ENCODE data around the gene STK16. TPM values are rescaled to one million over a fixed set of nuclear protein-coding genes. Genes with fewer than 3 reads are reported as not detected.

STK16 gene
- polyA plus RNA-seq, 1 donor from 2014 or later = 64.9 TPM

- H3K27ac ChIP-seq (ENCODE audit: low read length) = no peak overlapping the region
- H3K4me2 ChIP-seq (ENCODE audit: low read length) = no peak overlapping the region
Observed at GRCh38 chr2:219290381-219291171, 45.3 kb downstream of the STK16 start.

GRCh38 chr2:219291394-219291793, 46.1 kb downstream of the STK16 start:
- Histone ChIP-seq H3K9ac (ENCODE audit: low read length) (no peak overlapping the region), H3K27ac (ENCODE audit: low read length) (no peak overlapping the region), H3K36me3 (ENCODE audit: insufficient read depth, low read length) (peaks cover 4% of the 10 kb centered on the region), H3K4me2 (ENCODE audit: low read length) (no peak overlapping the region), H3K9me2 (ENCODE audit: insufficient read depth, low read length) (no peaks in the 10 kb centered on the region), H4K20me1 (ENCODE audit: insufficient read depth) (no peaks in the 10 kb centered on the region), H3K27me3 (ENCODE audit: insufficient read depth, low read depth, low read length) (no peaks in the 10 kb centered on the region), H2AFZ (ENCODE audit: low read depth, low read length) (no peak overlapping the region), H3K9me3 (ENCODE audit: low read length) (no peaks in the 10 kb centered on the region), H3K79me2 (replicated peaks; ENCODE audit: insufficient read depth, low read length) (no peaks in the 10 kb centered on the region), H3K4me3 (ENCODE audit: low read length) (no peak overlapping the region), H3F3A (ENCODE audit: insufficient read depth, low read length, poor library complexity, severe bottlenecking) (no peaks in the 10 kb centered on the region)
- TF ChIP-seq SMC3 (conservative IDR thresholded peaks at IDR 0.05; ENCODE audit: poor library complexity) = no peak
- no peak for TF ChIP-seq TAF1 (IDR thresholded peaks at IDR 0.05; ENCODE audit: low read depth)
- no peak for TF ChIP-seq RAD21 (conservative IDR thresholded peaks at IDR 0.05)
- TF ChIP-seq POLR2AphosphoS5 (IDR thresholded peaks at IDR 0.05) = no peak

More at GRCh38 chr2:219290381-219291171, 45.3 kb downstream of the STK16 start:
- Histone ChIP-seq H3K9ac (ENCODE audit: low read length) (no peak overlapping the region), H3K4me3 (ENCODE audit: low read length) (no peak overlapping the region), H3K9me2 (ENCODE audit: insufficient read depth, low read length) (no peaks in the 10 kb centered on the region), H3K27me3 (ENCODE audit: insufficient read depth, low read depth, low read length) (no peaks in the 10 kb centered on the region), H4K20me1 (ENCODE audit: insufficient read depth) (no peaks in the 10 kb centered on the region), H3K36me3 (ENCODE audit: insufficient read depth, low read length) (no peaks in the 10 kb centered on the region), H3K79me2 (replicated peaks; ENCODE audit: insufficient read depth, low read length) (no peaks in the 10 kb centered on the region), H2AFZ (ENCODE audit: low read depth, low read length) (no peak overlapping the region), H3K9me3 (ENCODE audit: low read length) (no peaks in the 10 kb centered on the region), H3F3A (ENCODE audit: insufficient read depth, low read length, poor library complexity, severe bottlenecking) (no peaks in the 10 kb centered on the region)
- no peak for TF ChIP-seq SMC3 (conservative IDR thresholded peaks at IDR 0.05; ENCODE audit: poor library complexity)
- peak; percentile 6 for TF ChIP-seq POLR2AphosphoS5 (IDR thresholded peaks at IDR 0.05)

- Histone ChIP-seq H3K27me3 (ENCODE audit: insufficient read depth, low read depth, low read length) (no peaks in the 10 kb centered on the region), H4K20me1 (ENCODE audit: insufficient read depth) (no peaks in the 10 kb centered on the region), H3K9ac (ENCODE audit: low read length) (no peak overlapping the region), H3K4me3 (ENCODE audit: low read length) (no peak overlapping the region), H3K27ac (ENCODE audit: low read length) (no peak overlapping the region), H2AFZ (ENCODE audit: low read depth, low read length) (no peak overlapping the region), H3K9me2 (ENCODE audit: insufficient read depth, low read length) (no peaks in the 10 kb centered on the region), H3K36me3 (ENCODE audit: insufficient read depth, low read length) (peaks cover 5% of the 10 kb centered on the region), H3K9me3 (ENCODE audit: low read length) (no peaks in the 10 kb centered on the region), H3F3A (ENCODE audit: insufficient read depth, low read length, poor library complexity, severe bottlenecking) (no peaks in the 10 kb centered on the region), H3K4me2 (ENCODE audit: low read length) (no peak overlapping the region), H3K79me2 (replicated peaks; ENCODE audit: insufficient read depth, low read length) (no peaks in the 10 kb centered on the region)
- TF ChIP-seq CTCF (IDR thresholded peaks at IDR 0.05; ENCODE audit: poor library complexity, severe bottlenecking) (no peak), POLR2AphosphoS5 (IDR thresholded peaks at IDR 0.05) (no peak), TAF1 (IDR thresholded peaks at IDR 0.05; ENCODE audit: low read depth) (no peak), SMC3 (conservative IDR thresholded peaks at IDR 0.05; ENCODE audit: poor library complexity) (no peak), EP300 (conservative IDR thresholded peaks at IDR 0.05; ENCODE audit: poor library complexity, severe bottlenecking) (no peak), MXI1 (conservative IDR thresholded peaks at IDR 0.05; ENCODE audit: poor library complexity, severe bottlenecking) (no peak), REST (IDR thresholded peaks at IDR 0.05; ENCODE audit: borderline replicate concordance) (no peak), RAD21 (conservative IDR thresholded peaks at IDR 0.05) (no peak), EZH2 (IDR thresholded peaks at IDR 0.05; ENCODE audit: borderline replicate concordance, insufficient read depth, low read length, poor library complexity, severe bottlenecking) (no peak)
Observed at GRCh38 chr2:219291910-219292490, 46.7 kb downstream of the STK16 start.

Measured in neural cell (in vitro differentiated cells).